GM21529 (cell line): ENCODE measurements around the gene GCNT2.
"Not testable (repeated sequence)": the region's sequence is repeated elsewhere in the genome, so short reads cannot be mapped to it uniquely, and the experiment has no call there.

Experiments
- ATAC-seq: cut with Tn5 transposase; IDR thresholded peaks from one replicate; pipeline ENCODE4 v1.9.1; 2021; ENCODE audit not compliant: unreplicated experiment

The GCNT2 gene

DNA sequence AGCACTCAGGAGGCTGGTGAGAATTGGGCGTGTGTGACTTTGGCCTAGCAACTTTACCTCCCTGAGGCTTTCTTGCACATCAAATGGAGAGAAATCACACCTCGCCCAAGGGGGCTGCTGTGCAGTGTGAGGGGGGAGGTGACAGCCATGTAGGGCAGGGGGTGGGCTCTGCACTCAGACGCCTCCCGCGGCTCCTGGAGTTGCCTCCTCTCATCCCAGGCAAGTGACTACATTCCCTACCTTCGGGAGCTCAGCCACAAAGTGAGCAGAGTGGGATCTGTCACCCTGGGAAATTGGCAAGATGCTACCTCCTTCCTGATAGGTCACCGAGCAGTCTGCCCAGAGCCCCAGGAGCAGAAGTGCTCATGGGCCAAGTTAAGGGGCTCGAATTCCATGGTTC is 56.0 kb downstream of the GCNT2 start:
- ATAC-seq = no peak

DNA sequence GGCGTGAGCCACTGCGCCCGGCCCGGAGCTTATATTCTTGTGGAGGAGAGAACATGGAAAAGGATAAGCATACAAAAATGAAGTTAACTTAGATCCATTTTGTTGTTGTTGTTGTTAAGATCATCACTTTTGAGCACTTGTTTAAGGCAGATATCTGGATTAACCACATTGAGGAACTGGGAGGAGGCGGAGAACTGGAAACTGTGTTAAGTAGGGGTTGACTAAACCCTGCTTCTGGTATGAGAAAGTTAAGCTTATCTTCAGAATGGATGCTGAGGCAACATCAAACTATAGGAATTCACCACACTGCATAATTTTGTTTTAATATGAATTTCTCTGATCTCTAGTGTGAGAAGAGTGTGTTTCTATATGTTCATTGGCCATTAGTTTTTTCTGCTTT is 57.6 kb downstream of the GCNT2 start:
- no peak for ATAC-seq

DNA sequence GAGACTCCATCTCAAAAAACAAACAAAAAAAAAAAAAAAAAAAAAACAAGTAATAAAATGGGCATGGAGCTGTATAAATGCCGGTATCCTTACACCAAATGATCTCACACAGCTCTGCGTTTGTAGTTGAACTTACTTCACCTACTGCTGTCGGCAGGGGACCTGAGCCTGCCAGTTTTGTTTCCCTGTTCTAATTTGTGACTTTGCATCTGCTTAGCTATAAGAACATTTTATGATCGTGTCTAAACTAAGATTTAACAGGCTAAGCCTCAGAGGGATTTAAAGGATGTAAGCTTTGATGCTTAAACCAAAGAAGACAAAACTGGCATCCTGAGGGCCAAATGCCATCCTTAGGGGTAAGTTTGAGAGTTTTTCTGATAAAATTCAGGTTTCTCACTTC is 58.7 kb downstream of the GCNT2 start:
- no peak for ATAC-seq

DNA sequence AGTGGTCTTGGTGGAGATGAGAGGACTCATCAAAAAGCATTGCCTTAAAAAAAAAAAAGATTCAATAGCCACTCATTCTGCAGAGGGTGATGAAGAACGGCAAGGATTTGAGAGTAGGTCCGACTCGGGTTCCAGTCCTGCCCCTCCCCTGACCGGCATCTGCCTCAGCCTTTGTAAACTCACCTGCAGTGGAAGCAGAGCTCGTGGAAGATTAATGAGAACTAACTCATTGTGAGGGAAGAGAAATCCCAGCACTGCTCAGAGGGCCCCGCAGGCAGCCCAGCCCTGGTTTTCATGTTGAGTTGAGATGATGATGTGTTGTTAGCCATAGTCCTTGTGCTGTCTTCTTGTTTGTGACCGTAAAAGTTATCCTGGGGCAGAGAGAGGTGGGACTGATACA is 59.4 kb downstream of the GCNT2 start:
- ATAC-seq = no peak

DNA sequence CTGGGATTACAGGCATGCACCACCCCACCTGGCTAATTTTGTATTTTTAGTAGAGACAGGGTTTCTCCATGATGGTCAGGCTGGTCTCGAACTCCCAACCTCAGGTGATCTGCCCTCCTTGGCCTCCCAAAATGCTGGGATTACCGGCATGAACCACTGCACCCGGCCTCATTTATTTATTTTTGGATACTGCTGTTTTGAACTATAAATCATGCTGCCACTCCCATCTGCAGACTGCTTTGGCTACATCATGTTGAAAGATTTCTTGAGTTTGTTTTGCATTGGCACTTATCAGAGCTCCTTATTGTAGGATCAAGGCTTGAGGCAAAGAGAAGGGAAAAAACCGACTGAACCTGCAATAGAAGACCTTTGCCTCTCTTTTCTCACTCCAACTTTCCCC is 60.3 kb downstream of the GCNT2 start:
- ATAC-seq = not testable (repeated sequence)

DNA sequence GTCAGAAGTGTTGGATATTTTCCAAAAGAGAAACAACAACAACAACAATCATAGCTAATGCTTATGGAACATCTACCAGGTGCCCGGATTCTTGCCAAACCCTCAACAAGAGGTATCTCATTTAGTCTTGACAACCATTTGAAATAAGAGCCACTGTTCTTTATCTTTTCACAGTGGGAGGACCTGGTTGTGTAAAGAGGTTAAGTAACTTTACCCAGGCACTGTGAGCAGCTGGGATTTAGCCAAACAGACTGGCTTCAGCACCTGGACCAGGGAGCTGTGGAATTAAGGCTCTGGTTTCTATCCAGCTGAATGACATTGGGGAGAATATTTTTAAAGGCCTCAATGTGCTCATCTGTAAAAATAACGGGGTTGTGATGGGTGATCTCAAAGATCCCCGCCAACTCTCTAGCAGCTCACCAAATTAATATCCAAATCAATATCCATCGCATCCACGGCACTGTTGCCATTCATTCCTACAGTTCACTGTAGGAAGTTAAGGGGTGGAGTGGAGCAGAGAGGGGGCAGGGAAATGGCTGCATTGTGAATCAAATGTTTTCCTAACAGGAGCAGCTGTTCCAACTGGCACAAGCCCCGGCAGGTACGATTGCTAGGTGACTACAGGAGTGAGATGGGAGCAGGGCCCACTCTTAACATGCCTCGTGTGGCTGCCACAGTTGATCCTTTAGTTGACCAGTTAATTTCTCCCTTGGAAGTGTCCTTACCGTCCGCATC is 61.8 kb downstream of the GCNT2 start:
- ATAC-seq = no peak

DNA sequence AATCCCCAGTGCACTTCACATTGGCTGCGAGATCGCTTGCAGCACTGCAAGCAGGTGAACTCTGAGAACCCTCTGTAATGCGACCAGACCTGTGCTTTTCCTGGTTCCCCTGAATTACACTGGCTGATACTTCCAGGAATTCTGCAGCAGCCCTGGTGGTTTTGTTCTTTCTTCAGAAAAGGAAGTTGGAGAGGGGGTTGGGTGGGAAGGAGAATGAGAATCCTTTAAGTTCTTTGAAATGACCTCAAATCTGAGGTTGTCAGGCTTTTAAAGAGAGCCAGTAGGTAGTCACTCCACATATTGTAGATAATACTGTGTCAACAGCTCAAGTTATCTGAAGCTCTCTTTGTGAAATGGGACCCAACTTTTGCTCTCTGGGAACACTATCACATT is 62.4 kb downstream of the GCNT2 start:
- ATAC-seq = no peak

DNA sequence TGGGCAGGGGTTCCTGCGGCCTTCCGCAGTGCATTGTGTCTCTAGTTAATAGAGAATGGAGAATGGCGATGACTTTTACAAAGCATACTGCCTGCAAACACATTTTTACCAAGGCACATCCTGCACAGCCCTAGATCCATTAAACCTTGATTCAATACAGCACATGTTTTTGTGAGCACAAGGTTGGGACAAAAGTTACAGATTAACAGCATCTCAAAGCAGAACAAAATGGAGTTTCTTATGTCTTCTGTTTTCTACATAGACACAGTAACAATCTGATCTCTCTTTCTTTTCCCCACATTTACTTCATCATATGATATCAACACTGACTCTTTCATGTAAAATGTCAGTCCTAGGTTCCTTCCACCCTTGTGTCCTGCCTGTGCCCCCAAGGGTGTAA is 63.5 kb downstream of the GCNT2 start:
- ATAC-seq = no peak

DNA sequence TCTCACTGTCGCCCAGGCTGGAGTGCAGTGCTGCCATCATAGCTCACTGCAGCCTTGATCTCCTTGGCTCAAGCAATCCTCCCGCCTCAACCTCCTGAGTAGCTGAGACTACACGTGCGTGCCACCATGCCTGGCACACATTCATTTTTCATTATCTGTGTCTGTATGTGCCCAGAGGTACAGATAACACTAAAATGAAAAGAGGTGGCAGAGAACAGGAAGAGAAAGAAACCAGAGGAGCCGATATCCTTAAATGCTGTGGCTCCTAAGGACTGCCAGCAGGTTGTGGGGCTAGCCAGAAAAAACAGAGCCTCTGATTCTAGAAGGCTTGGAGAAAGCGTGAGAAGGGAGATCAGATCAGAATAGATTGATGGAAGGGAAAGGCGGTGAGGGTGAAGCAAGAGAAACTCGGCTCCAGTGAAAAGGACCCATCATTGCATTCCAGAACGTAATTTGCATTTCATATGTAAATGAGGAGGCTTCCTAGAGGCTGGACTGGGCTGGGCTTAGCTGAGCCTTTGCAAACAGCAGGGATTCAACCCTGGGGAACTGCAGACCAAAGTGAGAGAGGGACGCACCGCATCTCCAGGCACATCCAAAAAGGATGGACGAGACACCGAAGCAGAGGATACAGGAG is 64.2 kb downstream of the GCNT2 start:
- ATAC-seq = no peak

DNA sequence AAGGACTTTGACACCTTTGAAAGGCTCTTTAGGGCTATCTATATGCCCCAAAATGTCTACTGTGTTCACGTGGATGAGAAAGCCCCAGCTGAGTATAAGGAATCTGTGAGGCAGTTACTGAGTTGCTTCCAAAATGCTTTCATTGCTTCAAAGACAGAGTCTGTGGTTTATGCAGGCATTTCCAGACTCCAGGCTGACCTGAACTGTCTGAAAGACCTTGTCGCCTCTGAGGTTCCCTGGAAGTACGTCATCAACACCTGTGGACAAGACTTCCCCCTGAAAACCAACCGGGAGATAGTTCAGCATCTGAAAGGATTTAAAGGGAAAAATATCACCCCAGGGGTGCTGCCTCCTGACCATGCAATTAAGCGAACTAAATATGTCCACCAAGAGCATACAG is 65.2 kb downstream of the GCNT2 start:
- ATAC-seq = no peak

DNA sequence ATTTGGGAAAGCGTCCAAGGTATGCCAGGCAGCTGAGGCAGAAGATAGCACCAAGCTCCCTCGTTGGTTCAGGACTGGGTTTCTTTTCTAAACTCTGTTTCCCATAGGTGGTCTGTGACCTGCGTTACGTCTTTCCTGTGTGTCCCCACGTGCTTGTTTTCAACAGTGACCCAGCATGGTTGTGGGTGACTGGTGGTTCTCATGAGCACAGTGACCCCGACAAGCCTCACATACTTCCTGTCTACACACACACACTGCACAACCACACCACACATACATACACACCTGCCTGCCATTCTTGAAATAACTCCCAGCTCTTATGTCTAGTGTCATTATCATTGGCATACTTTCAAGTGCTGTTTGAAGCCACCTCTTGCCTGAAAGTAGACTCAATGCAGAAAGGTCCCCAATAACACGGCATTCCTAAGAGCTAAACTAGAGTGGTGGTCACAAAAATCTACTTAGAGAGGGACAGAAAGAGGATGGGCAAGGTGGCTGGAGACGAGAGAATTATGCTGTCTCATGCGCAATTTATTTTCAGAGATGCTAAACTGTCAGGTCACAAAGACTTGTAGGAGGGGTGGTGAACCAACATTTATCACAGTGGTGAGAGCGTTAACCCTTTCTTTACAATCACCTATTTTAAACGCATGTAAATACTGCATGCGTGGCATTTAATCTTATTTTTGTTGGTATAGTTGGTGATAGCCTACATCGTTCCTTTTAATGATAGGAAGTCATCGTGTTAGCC is 66.7 kb downstream of the GCNT2 start:
- no peak for ATAC-seq

DNA sequence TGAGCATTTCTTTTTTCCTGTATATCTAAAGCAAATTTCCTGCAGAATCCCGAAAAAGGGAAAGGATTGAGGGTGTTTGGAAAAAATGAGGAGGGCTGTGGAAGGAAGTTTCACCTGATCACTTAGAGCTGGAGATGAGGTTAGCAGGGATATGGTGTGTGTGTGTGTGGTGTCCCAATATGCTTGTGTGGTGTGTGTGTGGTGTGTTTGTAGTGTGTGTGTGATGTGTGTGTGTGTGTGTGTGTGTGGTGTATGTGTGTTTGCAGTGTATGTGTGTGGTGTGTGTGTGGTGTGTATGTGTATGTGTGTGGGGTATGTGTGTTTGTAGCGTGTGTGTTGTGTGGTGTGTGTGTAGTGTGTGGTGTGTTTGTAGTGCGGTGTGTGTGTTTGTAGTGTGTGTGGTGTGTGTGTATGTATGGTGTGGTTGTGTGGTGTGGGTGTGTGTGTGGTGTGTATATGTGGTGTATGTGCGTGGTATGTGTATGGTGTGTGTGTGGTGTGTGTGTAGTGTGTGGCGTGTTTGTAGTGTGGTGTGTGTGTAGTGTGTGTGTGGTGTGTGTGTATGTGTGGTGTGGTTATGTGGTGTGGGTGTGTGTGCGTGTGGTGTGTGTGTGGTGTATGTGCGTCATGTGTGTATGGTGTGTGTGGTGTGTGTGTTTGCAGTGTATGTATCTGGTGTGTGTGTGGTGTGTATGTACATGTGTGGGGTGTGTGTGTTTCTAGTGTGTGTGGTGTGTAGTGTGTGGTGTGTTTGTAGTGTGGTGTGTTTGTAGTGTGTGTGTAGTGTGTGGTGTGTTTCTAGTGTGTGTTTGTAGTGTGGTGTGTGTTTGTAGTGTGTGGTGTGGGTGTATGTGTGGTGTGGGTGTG is 67.6 kb downstream of the GCNT2 start:
- no peak for ATAC-seq

DNA sequence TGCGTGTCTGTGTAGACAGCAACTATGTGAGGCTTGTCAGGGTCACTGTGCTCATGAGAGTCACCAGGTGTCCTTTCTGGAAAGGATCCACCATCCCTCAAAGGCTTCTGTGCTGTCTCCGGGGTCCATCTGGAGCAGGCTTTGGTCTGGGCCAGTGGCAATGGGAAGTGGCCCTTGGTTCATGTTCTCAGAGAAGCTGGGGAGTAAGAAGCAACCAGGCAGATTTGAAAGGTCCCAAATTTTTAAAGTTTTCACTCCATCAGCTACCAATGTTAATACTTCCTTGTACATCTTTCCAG is 68.2 kb downstream of the GCNT2 start:
- no peak for ATAC-seq

DNA sequence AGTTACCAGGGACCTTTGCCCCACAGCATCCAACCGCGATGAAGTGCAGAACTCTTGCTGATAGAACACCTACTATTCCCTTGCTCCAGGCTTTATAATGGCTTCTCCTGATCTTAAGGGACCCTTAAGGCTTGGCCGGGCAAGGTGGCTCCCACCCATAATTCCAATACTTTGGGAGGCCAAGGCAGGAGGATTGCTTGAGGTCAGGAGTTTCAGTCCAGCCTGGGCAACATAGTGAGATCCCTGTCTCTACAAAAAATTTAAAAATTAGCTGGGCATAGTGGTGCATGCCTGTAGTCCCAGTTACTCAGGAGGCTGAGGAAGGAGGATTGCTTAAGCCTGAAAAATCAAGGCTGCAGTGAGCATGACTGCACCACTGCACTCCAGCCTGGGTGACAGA is 68.8 kb downstream of the GCNT2 start:
- ATAC-seq = no peak

DNA sequence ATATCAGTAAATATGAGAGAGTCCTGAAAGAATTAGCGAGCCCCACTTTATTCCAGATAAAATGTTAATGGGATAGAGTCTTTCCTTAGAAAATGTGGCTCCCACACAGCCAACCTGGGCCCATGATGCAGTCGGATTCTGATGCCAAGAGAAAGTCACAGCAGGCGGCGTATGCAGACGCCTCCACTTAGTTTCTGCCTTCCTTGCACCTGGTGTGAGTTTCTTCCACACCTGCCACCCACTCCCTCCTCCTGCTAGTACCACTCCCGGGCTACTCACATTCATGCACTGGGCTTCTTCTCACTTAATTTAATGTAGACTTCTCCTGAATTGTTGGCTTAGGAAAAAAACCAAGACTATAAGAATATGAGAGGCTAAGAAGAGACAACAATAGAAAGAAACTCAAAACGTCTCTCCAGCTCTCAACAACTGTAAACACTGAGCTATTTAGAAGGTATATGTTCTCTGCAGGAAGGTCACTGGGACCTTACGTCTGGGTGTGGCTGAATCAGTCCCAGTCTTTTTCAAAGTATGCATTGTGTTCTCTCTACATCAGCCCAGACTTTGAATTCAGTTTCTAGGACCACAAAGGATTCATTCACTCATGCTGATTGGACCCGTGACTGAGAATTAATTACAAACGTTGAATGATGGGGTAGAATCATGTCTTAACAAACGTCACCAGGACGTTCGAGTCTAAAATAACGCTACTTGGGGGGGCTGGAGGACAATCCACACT is 70.4 kb downstream of the GCNT2 start:
- no peak for ATAC-seq

DNA sequence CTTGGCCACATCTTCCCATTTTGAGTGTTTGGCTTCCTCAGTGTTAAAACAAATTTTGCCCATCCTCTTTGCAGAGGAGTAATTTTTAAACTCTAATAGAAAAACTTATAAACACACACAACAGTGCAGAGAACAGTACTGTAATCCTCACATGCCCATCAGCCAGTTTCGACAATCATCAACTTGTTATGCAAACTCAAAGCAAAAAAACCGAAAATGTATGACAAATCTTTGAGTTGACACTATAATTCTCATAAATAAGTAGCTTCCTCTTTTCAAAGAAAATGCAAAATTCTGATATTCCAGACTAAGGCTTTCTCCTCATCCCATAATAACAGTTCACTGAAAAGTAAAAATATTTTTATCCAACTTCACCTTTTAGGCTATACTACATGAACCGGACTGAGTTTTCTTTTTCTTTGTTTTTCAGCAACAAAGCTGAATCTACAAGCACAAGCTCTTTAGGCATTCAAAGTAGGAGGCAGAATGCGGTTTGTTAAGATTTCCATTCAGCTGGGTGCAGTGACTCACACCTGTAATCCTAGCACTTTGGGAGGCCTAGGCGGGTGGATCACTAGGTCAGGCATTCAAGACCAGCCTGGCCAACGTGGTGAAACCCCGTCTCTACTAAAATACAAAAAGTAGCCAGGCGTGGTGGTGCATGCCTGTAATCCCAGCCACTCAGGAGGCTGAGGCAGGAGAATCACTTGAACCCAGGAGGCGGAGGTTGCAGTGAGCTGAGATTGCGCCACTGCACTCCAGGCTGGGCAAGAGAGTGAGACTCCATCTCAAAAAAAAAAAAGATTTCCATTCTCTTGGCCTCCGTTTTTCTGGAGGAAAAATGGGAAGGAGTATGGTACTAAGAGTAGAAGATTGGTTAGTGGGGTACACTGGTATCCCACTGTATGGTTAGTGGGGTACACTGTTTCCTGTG is 74.8 kb downstream of the GCNT2 start:
- ATAC-seq = peak; percentile 49

DNA sequence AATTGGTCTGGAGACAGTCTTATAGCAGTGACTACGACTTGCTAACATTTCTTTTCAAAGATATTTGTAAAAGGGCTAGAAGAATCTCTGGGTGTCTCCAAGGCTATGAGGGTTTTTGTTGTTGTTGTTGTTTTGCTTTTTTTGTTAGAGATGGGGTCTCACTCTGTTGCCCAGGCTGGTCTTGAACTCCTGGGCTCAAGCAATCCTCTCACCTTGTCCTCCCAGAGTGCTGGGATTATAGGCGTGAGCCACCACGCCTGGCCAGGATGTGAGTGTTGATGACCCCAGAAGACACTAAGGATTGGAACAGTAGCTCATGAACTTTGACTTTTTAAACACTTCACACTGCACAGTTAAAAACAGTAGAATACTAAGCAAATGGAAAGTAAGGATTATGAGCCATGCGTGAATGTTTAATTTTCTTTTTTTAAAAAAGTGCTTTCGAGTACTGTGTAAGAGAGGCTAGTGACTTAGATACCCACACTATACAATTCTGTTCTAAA is 76.4 kb downstream of the GCNT2 start:
- no peak for ATAC-seq

DNA sequence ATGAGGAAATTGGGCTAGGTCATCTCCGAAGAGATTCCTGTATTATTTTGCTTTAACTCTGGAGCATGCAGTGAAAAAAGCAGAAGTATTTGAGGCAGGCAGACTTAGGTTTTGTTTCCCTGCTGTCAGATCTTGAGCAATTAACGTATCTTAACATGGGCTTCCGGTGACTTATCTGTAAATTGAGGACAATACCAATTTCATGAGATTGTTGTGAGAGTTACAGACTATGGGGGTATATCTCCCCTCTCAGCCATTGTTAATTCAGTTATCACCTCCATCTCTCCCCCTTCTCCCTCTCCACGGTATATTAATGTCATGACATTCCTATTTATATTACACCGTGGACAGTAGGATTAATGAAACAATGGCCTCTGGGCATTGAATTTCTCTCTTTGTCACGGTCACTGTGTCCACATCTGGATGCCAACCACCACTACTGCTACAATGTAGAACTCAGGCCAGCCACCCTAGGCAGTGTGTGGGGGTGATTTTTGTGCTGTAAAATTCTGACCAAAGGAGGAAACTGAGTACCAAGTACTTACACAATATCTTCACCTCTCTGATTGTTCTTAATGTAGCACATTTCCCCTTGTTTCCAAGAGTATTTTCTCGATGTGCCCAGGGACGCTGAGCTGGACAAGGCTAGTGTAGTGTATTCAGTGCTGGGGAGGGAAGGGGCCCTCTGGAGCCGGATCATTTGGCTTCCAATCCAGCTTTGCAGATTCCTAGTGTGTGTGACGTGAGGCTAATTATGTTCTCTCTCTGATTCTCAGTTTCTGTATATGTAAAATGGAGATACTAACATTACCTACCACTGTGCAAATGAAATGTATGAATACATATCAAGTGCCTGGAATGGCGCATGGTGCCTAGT is 77.2 kb downstream of the GCNT2 start:
- no peak for ATAC-seq

DNA sequence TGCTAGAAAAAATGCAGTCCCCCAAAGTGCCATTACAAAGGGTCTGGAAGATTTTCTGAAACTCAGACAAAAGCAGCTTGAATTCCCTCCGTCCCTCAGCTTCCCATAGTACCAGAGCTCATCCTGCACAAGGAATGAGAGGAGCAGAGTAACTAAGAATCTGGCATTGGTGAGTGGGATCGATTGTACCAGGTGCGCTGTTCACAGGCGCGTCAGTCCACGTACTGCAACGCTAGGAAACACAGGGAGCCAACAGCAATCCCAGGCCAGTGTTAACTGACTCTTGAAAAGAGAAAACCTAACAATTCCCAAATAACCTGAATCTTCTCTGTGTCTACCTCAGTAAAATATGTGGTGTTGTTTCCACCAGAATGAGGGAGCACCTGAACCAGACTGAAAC is 77.9 kb downstream of the GCNT2 start:
- ATAC-seq = no peak
